CD14-positive monocyte (primary cell): ENCODE data around the gene STARD13. TPM values are rescaled to one million over a fixed set of nuclear protein-coding genes. Genes with fewer than 3 reads are reported as not detected.

Experiments used
- DNase-seq, 3 donors: peaks; one replicate each; pipeline ENCODE4 v3.0.0-alpha.2; 2011 to 2022
- H2AFZ ChIP-seq: 2 replicates; pipeline ENCODE4 v1.6.0; 2012; ENCODE audit warnings: mild to moderate bottlenecking, low read depth, low read length, inconsistent platforms; ENCODE audit not compliant: insufficient read depth, poor library complexity, severe bottlenecking
- H3K27ac ChIP-seq, 2 donors: 1 replicate in 1 of 2; 2 replicates in 1 of 2; pipeline ENCODE4 v1.5.1; 2012 to 2013; ENCODE audit warnings: low read length in 2 of 2, control low read depth in 1 of 2, inconsistent platforms in 1 of 2, low read depth in 1 of 2, mild to moderate bottlenecking in 1 of 2
- H3K27me3 ChIP-seq, 2 donors: one replicate each; pipeline versions ENCODE4 v1.6.0 to v1.6.1; 2011 to 2013; ENCODE audit warnings: low read length in 2 of 2; ENCODE audit not compliant: control insufficient read depth in 2 of 2, insufficient read depth in 2 of 2
- H3K36me3 ChIP-seq, 2 donors: replicated peaks in 1 of 2; 1 replicate in 1 of 2; 2 replicates in 1 of 2; pipeline versions ENCODE4 v1.5.1 to v1.6.1; 2012 to 2013; ENCODE audit warnings: low read length in 2 of 2, control low read depth in 1 of 2, inconsistent platforms in 1 of 2, mild to moderate bottlenecking in 1 of 2; ENCODE audit not compliant: insufficient read depth in 2 of 2, control insufficient read depth in 1 of 2
- H3K4me1 ChIP-seq, 2 donors: 1 replicate in 1 of 2; 2 replicates in 1 of 2; pipeline versions ENCODE4 v1.5.1 to v1.6.1; 2012 to 2013; ENCODE audit warnings: low read length in 2 of 2, control low read depth in 1 of 2, inconsistent platforms in 1 of 2, mild to moderate bottlenecking in 1 of 2, moderate library complexity in 1 of 2; ENCODE audit not compliant: insufficient read depth in 2 of 2, control insufficient read depth in 1 of 2
- H3K4me2 ChIP-seq: replicated peaks from 2 replicates; pipeline ENCODE3; 2012; ENCODE audit warnings: low read length, moderate library complexity, mild to moderate bottlenecking; ENCODE audit not compliant: poor library complexity, severe bottlenecking; ENCODE audit errors: extremely low read depth
- H3K4me3 ChIP-seq, 3 experiments: fragments of 200-600 bp in 1 of 3; sonication (generic) in 1 of 3; replicated peaks in 1 of 3; 1 replicate in 2 of 3; 2 replicates in 1 of 3; pipeline ENCODE4 v1.5.1; 2011 to 2013; ENCODE audit warnings: low read length in 3 of 3, mild to moderate bottlenecking in 3 of 3, control low read depth in 2 of 3, low read depth in 2 of 3, inconsistent platforms in 1 of 3, moderate library complexity in 1 of 3
- H3K79me2 ChIP-seq: 2 replicates; pipeline ENCODE4 v1.6.0; 2012; ENCODE audit warnings: mild to moderate bottlenecking, control low read depth, inconsistent platforms, low read length, moderate library complexity; ENCODE audit not compliant: insufficient read depth
- H3K9ac ChIP-seq: 2 replicates; pipeline ENCODE4 v1.6.0; 2017; ENCODE audit warnings: low read length, mild to moderate bottlenecking; ENCODE audit not compliant: insufficient read depth, poor library complexity, severe bottlenecking
- H3K9me3 ChIP-seq, 2 donors: replicated peaks in 1 of 2; 1 replicate in 1 of 2; 2 replicates in 1 of 2; pipeline versions ENCODE4 v1.5.1 to v1.6.1; 2012 to 2013; ENCODE audit warnings: low read length in 2 of 2, control low read depth in 1 of 2; ENCODE audit not compliant: control insufficient read depth in 1 of 2, insufficient read depth in 1 of 2
- H4K20me1 ChIP-seq: 2 replicates; pipeline ENCODE4 v1.6.0; 2012; ENCODE audit warnings: mild to moderate bottlenecking, low read length, control low read depth, moderate library complexity; ENCODE audit not compliant: insufficient read depth
- H3K27ac Mint-ChIP-seq, 7 donors: one replicate each; pipeline ENCODE4 v1.8.0; 2020; ENCODE audit warnings: mild to moderate bottlenecking in 7 of 7, mixed read lengths in 7 of 7, moderate library complexity in 6 of 7, inconsistent platforms in 2 of 7
- H3K27me3 Mint-ChIP-seq, 3 donors: one replicate each; pipeline ENCODE4 v1.8.0; 2021 to 2022; ENCODE audit warnings: low read depth in 3 of 3, mild to moderate bottlenecking in 3 of 3, mixed read lengths in 3 of 3, moderate library complexity in 3 of 3, inconsistent platforms in 1 of 3
- H3K36me3 Mint-ChIP-seq, 2 donors: one replicate each; pipeline ENCODE4 v1.8.0; 2020; ENCODE audit warnings: mixed read lengths in 2 of 2, inconsistent platforms in 1 of 2, mild to moderate bottlenecking in 1 of 2
- H3K4me1 Mint-ChIP-seq: one replicate; pipeline ENCODE4 v1.8.0; 2020; ENCODE audit warnings: mild to moderate bottlenecking, mixed read lengths
- H3K4me3 Mint-ChIP-seq, 2 donors: one replicate each; pipeline ENCODE4 v1.8.0; 2020; ENCODE audit warnings: mild to moderate bottlenecking in 2 of 2, mixed read lengths in 2 of 2, moderate library complexity in 1 of 2
- H3K9me3 Mint-ChIP-seq, 7 donors: one replicate each; pipeline ENCODE4 v1.8.0; 2020 to 2022; ENCODE audit warnings: mixed read lengths in 7 of 7, mild to moderate bottlenecking in 6 of 7, moderate library complexity in 6 of 7, inconsistent platforms in 2 of 7
- CTCF ChIP-seq: fragments of 200-600 bp; IDR thresholded peaks from one replicate; pipeline ENCODE4 v1.8.0; 2022; ENCODE audit warnings: antibody characterized with exemption, mild to moderate bottlenecking
- WGBS: methylation state at CpG from one replicate; pipeline ENCODE4 v1.1.5; 2013; ENCODE audit warnings: missing lambda C conversion rate; ENCODE audit not compliant: insufficient coverage; 5-methylcytosine and 5-hydroxymethylcytosine counted together
- intact Hi-C, 2 donors: fragments of 100-400 bp; cut with micrococcal nuclease; formaldehyde crosslinking; loops; one replicate each; pipeline versions ENCODE4 v1.15.0 to v1.15.1; 2023
- polyA plus RNA-seq, 3 donors: library from polyadenylated mRNA; depleted of rRNA in 1 of 3; unstranded in 2 of 3; stranded (reverse) in 1 of 3; fragments of 300-500 nt in 2 of 3; fragments of >200 nt in 1 of 3; fragmentation: Illumina TruSeq in 2 of 3; gene quantifications; 1 replicate in 2 of 3; 2 replicates in 1 of 3; pipeline ENCODE4 v1.2.3, GENCODE V29; 2012 to 2021

Gene STARD13
- polyA plus RNA-seq, 3 donors = 0.37 to 0.69 (median 0.60) TPM

GRCh38 chr13:33286128-33286527 lies 573 bp upstream of the STARD13 start:
- peaks cover 12 to 16% of the 10 kb centered on the region in 2 donors for H3K4me1 ChIP-seq
- no peak for TF ChIP-seq CTCF
- peak overlapping the region; percentile 92 for H2AFZ ChIP-seq
- no peaks in the 10 kb centered on the region for H3K79me2 ChIP-seq
- H3K4me2 ChIP-seq = peak overlapping the region; percentile 90
- peak overlapping the region; percentile 63 to 90 (median 86) for H3K4me3 ChIP-seq
- H3K9me3 ChIP-seq = no peaks in the 10 kb centered on the region
- peak overlapping the region; percentile 71 for H3K9ac ChIP-seq
- H3K36me3 ChIP-seq = no peaks in the 10 kb centered on the region
- Mint-ChIP-seq H3K36me3 (no peaks in the 10 kb centered on the region), H3K4me3 (peak overlapping the region; percentile 95 to 99), H3K27me3 (peaks cover 0 to 3% (median 0%) of the 10 kb centered on the region in 3 donors), H3K4me1 (peaks cover 26% of the 10 kb centered on the region), H3K27ac (peak overlapping the region in 3 of 7 donors; percentile 54 to 88 (median 71)), H3K9me3 (no peaks in the 10 kb centered on the region)
- DNase-seq = no peak
- WGBS = no CpG with 5 or more reads among the region's 5 CpGs
- intact Hi-C loops = no loop called here
- H3K27ac ChIP-seq = peak overlapping the region in 1 of 2 donors; percentile 63
- no peaks in the 10 kb centered on the region for H3K27me3 ChIP-seq
- no peaks in the 10 kb centered on the region for H4K20me1 ChIP-seq

- WGBS = 0% methylated on average over 1 of the region's 6 CpGs
- Histone ChIP-seq H2AFZ (peak overlapping the region; percentile 92), H3K9me3 (no peaks in the 10 kb centered on the region), H3K9ac (peak overlapping the region; percentile 71), H3K4me2 (peak overlapping the region; percentile 90), H3K4me3 (peak overlapping the region; percentile 63 to 90 (median 86)), H3K27me3 (no peaks in the 10 kb centered on the region), H4K20me1 (no peaks in the 10 kb centered on the region), H3K36me3 (no peaks in the 10 kb centered on the region), H3K4me1 (peaks cover 15 to 16% of the 10 kb centered on the region in 2 donors), H3K27ac (peak overlapping the region in 1 of 2 donors; percentile 63), H3K79me2 (no peaks in the 10 kb centered on the region)
- intact Hi-C loops = no loop called here
- H3K27ac Mint-ChIP-seq = peak overlapping the region in 6 of 7 donors; percentile 30 to 93 (median 77)
- H3K4me3 Mint-ChIP-seq = peak overlapping the region; percentile 95 to 99
- no peaks in the 10 kb centered on the region for H3K36me3 Mint-ChIP-seq
- H3K27me3 Mint-ChIP-seq = peaks cover 0 to 3% (median 0%) of the 10 kb centered on the region in 3 donors
- peak in 2 of 3 donors; percentile 20 to 21 for DNase-seq
- peaks cover 30% of the 10 kb centered on the region for H3K4me1 Mint-ChIP-seq
- no peak for TF ChIP-seq CTCF
- no peaks in the 10 kb centered on the region for H3K9me3 Mint-ChIP-seq
These were observed 639 bp downstream of the STARD13 start for GRCh38 chr13:33284916-33285315.
